Thymus (tissue), 11 donors: ENCODE measurements around the gene DDAH1. TPM values are rescaled to one million over a fixed set of nuclear protein-coding genes. Genes with fewer than 3 reads are reported as not detected.
A peak's percentile ranks its signal among the peaks of the same experiment; 100 is the strongest.

Experiments used
- DNase-seq, 9 donors: peaks; one replicate each; pipeline ENCODE4 v3.0.0-alpha.2; 2013; ENCODE audit warnings: low spot score in 9 of 9, low read depth in 6 of 9, missing footprints in 1 of 9
- H3K27ac ChIP-seq, 2 donors: one replicate each; pipeline ENCODE4 v1.5.1; 2013; ENCODE audit warnings: control low read depth in 1 of 2, low read depth in 1 of 2, low read length in 1 of 2, mild to moderate bottlenecking in 1 of 2, moderate library complexity in 1 of 2
- H3K27me3 ChIP-seq, 2 donors: one replicate each; pipeline ENCODE4 v1.5.1; 2013; ENCODE audit warnings: low read length in 1 of 2; ENCODE audit not compliant: control insufficient read depth in 2 of 2, insufficient read depth in 1 of 2
- H3K36me3 ChIP-seq, 2 donors: one replicate each; pipeline ENCODE4 v1.5.1; 2013; ENCODE audit warnings: low read length in 1 of 2, mild to moderate bottlenecking in 1 of 2, moderate library complexity in 1 of 2; ENCODE audit not compliant: control insufficient read depth in 2 of 2, insufficient read depth in 2 of 2
- H3K4me1 ChIP-seq, 2 donors: one replicate each; pipeline ENCODE4 v1.5.1; 2013; ENCODE audit warnings: low read length in 2 of 2; ENCODE audit not compliant: control insufficient read depth in 2 of 2, insufficient read depth in 2 of 2
- H3K4me3 ChIP-seq, 2 donors: one replicate each; pipeline ENCODE4 v1.5.1; 2013; ENCODE audit warnings: low read length in 2 of 2, control low read depth in 1 of 2, mild to moderate bottlenecking in 1 of 2
- H3K9me3 ChIP-seq, 2 donors: one replicate each; pipeline ENCODE4 v1.5.1; 2013; ENCODE audit warnings: low read length in 1 of 2, mild to moderate bottlenecking in 1 of 2; ENCODE audit not compliant: control insufficient read depth in 2 of 2, insufficient read depth in 1 of 2
- WGBS: extraction: QIAGEN DNeasy Blood & Tissue Kit; methylation state at CpG from one replicate; pipeline ENCODE4 v1.1.7; 2013; 5-methylcytosine and 5-hydroxymethylcytosine counted together
- polyA plus RNA-seq: library from polyadenylated mRNA; stranded (reverse); fragments of 200-250 nt; gene quantifications from one replicate; pipeline ENCODE4 v1.2.3, GENCODE V29; 2013
- total RNA-seq: library from RNA; stranded (reverse); fragments of 120-200 nt; gene quantifications from one replicate; pipeline ENCODE4 v1.2.4, GENCODE V29; 2013
- donor health status: healthy.

The DDAH1 gene
- total and polyA plus RNA-seq, 2 donors = 0.99 to 2.4 TPM

DNA sequence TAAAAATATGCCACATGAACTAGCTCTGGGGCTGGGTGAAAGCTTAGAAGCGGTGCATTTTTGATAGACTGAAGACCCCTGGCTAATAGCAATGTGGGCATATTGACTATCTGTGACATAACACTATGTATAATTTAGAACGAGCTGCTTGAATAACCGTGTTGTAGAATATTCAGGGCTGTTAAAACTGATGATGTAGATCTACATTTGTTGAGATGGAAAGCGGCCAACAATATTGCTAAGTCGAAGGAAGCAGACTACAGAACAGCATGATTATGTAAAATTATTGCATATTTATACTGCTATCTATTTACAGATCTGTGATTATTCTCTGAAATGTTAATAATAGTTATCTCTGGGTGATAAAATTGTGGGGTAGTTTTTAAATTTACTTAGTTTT lies 147.4 kb downstream of the DDAH1 start:
- no peak for DNase-seq
- peaks cover 0 to 3% of the 10 kb centered on the region in 2 donors for H3K4me1 ChIP-seq
- peaks cover 0 to 2% of the 10 kb centered on the region in 2 donors for H3K27me3 ChIP-seq
- 96% methylated on average over 5 of the region's 5 CpGs for WGBS
- no peak overlapping the region for H3K4me3 ChIP-seq
- H3K9me3 ChIP-seq = no peaks in the 10 kb centered on the region
- no peak overlapping the region for H3K27ac ChIP-seq
- no peaks in the 10 kb centered on the region for H3K36me3 ChIP-seq

DNA sequence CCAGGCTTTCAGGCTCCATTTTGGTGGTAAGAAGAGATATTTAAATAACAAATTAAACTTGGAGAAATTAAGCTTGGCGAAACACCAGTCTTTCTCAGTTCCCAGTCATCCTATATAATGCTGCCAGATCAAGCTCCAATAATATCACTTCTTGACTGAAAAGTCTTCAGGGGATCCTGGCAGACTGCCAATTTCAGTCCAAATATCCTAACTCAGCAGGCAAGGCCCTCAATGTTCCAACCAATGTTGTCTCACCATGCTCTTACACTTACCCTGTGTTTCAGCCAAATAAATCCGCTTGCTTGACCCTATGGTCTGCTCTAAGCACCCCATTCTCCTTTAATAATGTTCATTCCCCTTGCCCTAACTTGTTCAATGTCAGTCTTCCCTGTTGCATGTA lies 148.6 kb downstream of the DDAH1 start:
- no peak overlapping the region for H3K27ac ChIP-seq
- 96% methylated on average over 2 of the region's 2 CpGs for WGBS
- DNase-seq = no peak
- peaks cover 0 to 3% of the 10 kb centered on the region in 2 donors for H3K4me1 ChIP-seq
- no peaks in the 10 kb centered on the region for H3K36me3 ChIP-seq
- H3K27me3 ChIP-seq = peaks cover 0 to 2% of the 10 kb centered on the region in 2 donors
- H3K4me3 ChIP-seq = no peak overlapping the region
- H3K9me3 ChIP-seq = no peaks in the 10 kb centered on the region

DNA sequence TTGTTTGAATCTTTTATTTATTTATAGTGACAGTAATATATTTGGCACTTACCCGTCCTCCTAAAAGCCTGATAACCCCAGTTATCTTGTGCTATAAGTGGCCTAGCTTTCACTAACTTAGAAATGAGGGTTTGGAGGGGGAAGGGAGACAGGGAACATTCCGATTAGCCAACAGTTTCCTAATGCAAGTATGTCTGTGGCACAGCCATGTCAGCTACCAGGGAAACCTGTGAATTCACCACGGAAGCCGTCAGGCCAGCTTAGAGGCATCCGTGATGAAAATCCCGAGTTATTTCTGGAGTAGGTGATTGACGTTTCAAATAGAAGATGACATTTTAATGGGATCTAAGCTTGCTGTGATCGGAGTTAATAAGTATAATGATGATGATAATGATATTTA lies 149.2 kb downstream of the DDAH1 start:
- Histone ChIP-seq H3K27ac (no peak overlapping the region), H3K36me3 (no peaks in the 10 kb centered on the region), H3K27me3 (peaks cover 0 to 2% of the 10 kb centered on the region in 2 donors), H3K4me3 (no peak overlapping the region), H3K9me3 (no peaks in the 10 kb centered on the region), H3K4me1 (peaks cover 0 to 3% of the 10 kb centered on the region in 2 donors)
- 91% methylated on average over 8 of the region's 8 CpGs for WGBS
- DNase-seq = no peak

DNA sequence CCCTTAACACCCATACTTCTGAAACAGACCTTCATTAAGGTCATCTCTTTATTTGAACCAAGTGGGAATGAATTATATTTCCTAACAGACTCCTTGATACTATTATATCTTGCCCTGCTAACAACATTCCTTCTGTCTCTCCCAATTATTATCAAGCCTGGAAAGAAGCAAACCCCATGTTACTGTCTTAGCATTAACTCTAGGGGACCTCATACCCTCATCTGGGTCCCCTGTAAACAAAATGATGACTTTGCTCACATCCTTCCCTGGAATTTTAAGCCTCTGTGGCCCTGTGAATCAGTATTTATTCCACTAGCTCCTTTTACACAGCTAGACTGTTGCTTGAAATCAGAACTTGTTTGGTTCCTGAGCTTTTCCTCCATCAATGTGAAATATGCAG lies 150.2 kb downstream of the DDAH1 start:
- no peak for DNase-seq
- H3K4me3 ChIP-seq = no peak overlapping the region
- H3K4me1 ChIP-seq = no peaks in the 10 kb centered on the region
- H3K27me3 ChIP-seq = no peaks in the 10 kb centered on the region
- H3K36me3 ChIP-seq = no peaks in the 10 kb centered on the region
- H3K27ac ChIP-seq = no peak overlapping the region
- no peaks in the 10 kb centered on the region for H3K9me3 ChIP-seq

DNA sequence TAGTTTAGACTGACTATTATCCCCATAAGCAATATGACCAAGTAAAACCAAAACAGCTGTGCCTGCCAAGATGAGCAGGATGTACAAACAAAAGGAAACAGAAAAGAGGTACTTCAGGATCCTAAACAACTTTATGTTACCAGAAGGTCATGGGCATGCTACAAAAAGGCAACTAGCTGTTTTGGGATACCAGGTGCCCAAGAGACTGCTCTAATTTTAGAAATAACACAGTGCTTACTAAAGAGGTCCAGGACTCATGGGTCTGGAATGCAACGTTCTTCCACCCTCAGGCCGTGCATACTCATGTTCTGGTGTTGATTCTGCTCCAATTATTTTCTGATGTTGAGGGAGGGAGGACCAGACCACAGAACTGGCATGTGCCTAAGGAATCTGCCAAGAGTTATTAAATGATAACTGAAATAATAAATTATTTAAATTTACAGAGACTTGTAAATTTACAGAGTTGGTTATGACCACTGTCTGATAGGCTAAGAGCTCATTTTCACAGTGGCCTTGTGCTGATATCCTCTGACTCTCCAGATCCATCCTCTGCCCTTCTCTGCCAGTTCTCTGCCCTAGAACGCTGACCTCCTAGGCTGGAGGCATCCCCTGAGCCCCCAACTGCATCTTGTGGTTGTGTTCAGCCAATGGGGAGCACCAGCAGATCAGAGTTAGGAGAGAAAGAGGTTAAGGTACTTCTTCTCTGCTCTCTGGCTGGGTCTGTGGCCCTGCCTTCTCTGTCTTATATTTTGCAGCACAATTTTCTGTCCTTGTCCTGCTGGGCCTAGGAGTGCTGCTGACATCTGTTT lies 150.9 kb downstream of the DDAH1 start:
- no peak overlapping the region for H3K27ac ChIP-seq
- no peaks in the 10 kb centered on the region for H3K4me1 ChIP-seq
- H3K27me3 ChIP-seq = no peaks in the 10 kb centered on the region
- no peak overlapping the region for H3K4me3 ChIP-seq
- no peaks in the 10 kb centered on the region for H3K36me3 ChIP-seq
- no peak for DNase-seq
- H3K9me3 ChIP-seq = no peaks in the 10 kb centered on the region
- 85% methylated on average over 3 of the region's 3 CpGs for WGBS

DNA sequence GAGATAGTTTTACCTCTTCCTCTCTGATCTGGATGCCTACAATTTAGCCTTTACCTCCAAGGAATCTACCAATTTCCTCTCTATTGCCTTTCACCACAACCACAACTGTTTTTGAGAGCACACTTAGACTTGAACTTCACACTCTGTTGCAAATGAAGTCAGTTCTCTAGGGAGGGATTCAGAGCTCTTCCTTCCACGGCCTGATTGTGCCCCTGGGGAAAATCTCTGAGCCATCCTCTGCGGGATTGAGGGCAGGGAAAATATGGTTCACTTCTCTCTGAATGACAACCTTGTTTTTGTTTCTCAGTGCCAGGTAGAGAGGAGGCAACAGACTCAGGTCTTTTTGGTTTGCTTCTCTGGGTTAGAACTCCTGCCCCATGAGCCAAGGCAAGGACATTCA lies 153.1 kb downstream of the DDAH1 start:
- no peak overlapping the region for H3K27ac ChIP-seq
- H3K36me3 ChIP-seq = no peaks in the 10 kb centered on the region
- DNase-seq = no peak
- no peaks in the 10 kb centered on the region for H3K9me3 ChIP-seq
- peaks cover 0 to 5% of the 10 kb centered on the region in 2 donors for H3K4me1 ChIP-seq
- 88% methylated on average over 2 of the region's 2 CpGs for WGBS
- H3K4me3 ChIP-seq = no peak overlapping the region
- H3K27me3 ChIP-seq = peaks cover 0 to 11% of the 10 kb centered on the region in 2 donors

DNA sequence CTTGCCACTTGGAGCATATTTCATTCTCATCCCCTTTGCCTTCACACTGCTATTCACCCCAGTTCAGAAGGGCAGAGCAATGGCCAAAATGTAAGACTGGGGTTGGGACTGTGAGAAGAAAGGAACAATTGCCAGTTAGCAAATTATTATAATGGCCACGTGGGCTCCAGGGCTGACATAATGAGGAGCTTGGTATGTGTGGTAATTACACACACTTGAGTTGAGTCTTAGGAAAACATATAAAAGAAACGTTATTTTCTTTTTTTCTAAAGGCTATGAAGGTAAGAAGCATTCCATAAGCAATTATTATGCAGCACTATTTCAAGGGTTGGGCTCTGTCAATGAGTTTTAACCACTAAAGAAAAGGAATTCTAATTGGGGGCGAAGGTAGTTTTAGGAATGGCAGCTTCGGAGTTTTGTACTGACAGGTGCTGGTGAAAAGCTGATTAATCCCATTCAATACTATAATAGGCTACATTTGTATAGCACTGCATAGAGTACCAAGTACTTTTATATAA lies 156.1 kb downstream of the DDAH1 start:
- H3K27ac ChIP-seq = no peak overlapping the region
- H3K36me3 ChIP-seq = no peaks in the 10 kb centered on the region
- no peak overlapping the region for H3K4me3 ChIP-seq
- no peak for DNase-seq
- H3K4me1 ChIP-seq = peaks cover 0 to 5% of the 10 kb centered on the region in 2 donors
- 91% methylated on average over 4 of the region's 4 CpGs for WGBS
- H3K9me3 ChIP-seq = peaks cover 0 to 3% of the 10 kb centered on the region in 2 donors
- H3K27me3 ChIP-seq = peaks cover 0 to 11% of the 10 kb centered on the region in 2 donors

DNA sequence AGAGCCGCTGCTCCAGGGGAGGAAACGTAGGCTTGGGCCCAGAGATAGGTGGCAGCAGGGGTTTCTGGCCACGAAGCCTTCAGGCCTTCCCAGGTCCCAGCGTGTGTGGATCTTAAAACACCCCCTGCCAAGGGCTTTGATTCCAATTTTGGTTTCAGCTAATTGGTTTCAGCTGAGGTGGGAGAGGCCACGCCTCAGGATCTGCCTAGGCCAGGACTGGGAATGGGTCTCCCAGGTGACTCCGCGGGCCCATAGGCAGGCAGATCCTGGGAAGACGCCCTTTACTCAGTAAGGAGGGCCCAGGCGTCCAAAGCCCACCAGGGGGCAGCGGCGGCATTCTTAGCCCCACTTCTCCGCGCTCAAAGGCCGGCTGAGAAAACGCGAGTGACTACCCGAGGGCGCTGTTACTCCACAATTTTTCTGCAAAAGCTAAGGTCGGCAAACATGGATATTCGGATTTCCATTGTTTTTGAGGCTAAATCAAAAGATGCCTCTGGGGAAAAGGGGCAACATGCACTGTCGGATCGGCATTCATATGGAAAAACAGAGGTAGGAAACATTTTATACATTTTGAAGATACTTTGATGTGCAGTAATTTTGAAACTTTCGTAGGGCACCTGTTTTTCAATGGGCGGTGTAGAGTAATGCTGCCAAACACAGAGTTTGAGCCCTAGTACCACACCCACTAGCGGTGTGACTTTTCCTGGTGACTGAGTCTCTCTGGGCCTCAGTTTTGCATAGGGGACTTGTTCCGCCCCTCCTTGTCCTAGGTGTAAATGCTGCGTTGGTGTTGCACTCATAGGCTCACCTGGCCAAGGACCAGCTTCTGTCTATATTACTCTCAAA lies 156.7 kb downstream of the DDAH1 start:
- Histone ChIP-seq H3K36me3 (no peaks in the 10 kb centered on the region), H3K9me3 (peaks cover 0 to 3% of the 10 kb centered on the region in 2 donors), H3K27ac (no peak overlapping the region), H3K4me3 (no peak overlapping the region), H3K27me3 (peaks cover 0 to 11% of the 10 kb centered on the region in 2 donors), H3K4me1 (peaks cover 0 to 5% of the 10 kb centered on the region in 2 donors)
- DNase-seq = peak in 8 of 9 donors; percentile 19 to 74 (median 38)
- WGBS = 27% methylated on average over 27 of the region's 27 CpGs

DNA sequence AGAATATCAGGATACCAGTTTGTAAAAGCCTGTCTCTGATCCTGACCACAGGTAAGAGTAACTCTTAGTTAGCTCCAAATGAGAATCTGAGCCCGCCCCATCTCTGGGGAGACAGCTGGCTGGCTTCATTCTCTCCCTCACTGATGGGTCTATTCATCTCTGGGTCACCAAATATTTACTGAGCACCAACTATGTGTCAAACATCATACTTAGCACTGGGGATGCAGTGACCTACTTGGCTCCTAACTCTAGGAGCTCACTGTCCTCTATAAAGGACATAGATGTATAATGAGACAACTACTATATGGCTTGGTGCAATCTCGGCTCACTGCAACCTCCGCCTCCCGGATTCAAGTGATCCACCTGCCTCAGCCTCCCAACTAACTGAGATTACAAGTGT lies 158.7 kb downstream of the DDAH1 start:
- H3K9me3 ChIP-seq = peaks cover 0 to 3% of the 10 kb centered on the region in 2 donors
- 95% methylated on average over 4 of the region's 4 CpGs for WGBS
- H3K4me3 ChIP-seq = no peak overlapping the region
- peaks cover 0 to 5% of the 10 kb centered on the region in 2 donors for H3K4me1 ChIP-seq
- H3K27me3 ChIP-seq = peaks cover 0 to 11% of the 10 kb centered on the region in 2 donors
- H3K27ac ChIP-seq = no peak overlapping the region
- no peak for DNase-seq
- no peaks in the 10 kb centered on the region for H3K36me3 ChIP-seq
